Body of pancreas (tissue), 4 donors: ENCODE data around the gene METTL25B. TPM values are rescaled to one million over a fixed set of nuclear protein-coding genes. Genes with fewer than 3 reads are reported as not detected.
A peak's percentile ranks its signal among the peaks of the same experiment; 100 is the strongest.

Source experiments
- ATAC-seq: fragments of 150-250 bp; one replicate; pipeline ENCODE4 v1.9.1; 2016
- DNase-seq, 4 donors: peaks; one replicate each; pipeline ENCODE4 v3.0.0-alpha.2; 2019
- H3K27ac ChIP-seq, 4 donors: fragments of 200-600 bp; sonication (generic); 1 replicate in 3 of 4; 2 replicates in 1 of 4; pipeline versions ENCODE4 v1.5.1 to v1.6.1; 2016 to 2019; ENCODE audit warnings: mild to moderate bottlenecking in 1 of 4, mixed read lengths in 1 of 4, moderate library complexity in 1 of 4
- H3K27me3 ChIP-seq, 2 donors: fragments of 200-600 bp; sonication (generic); one replicate each; pipeline ENCODE4 v1.6.0; 2016; ENCODE audit warnings: mild to moderate bottlenecking in 1 of 2
- H3K36me3 ChIP-seq, 2 donors: fragments of 200-600 bp; sonication (generic); replicated peaks in 1 of 2; 2 replicates each; pipeline ENCODE4 v1.5.1; 2016; ENCODE audit warnings: low read depth in 2 of 2; ENCODE audit not compliant: insufficient read depth in 1 of 2
- H3K4me1 ChIP-seq: fragments of 200-600 bp; sonication (generic); one replicate; pipeline ENCODE4 v1.6.0; 2016
- H3K4me3 ChIP-seq, 2 donors: fragments of 200-600 bp; sonication (generic); 1 replicate in 1 of 2; 2 replicates in 1 of 2; pipeline ENCODE4 v1.5.1; 2016 to 2019
- H3K9me3 ChIP-seq, 3 donors: fragments of 200-600 bp; sonication (generic); 1 replicate in 2 of 3; 2 replicates in 1 of 3; pipeline ENCODE4 v1.5.1; 2016
- POLR2A ChIP-seq, 3 donors: fragments of 450-650 bp; IDR thresholded peaks; one replicate each; pipeline ENCODE4 v1.6.1; 2016; ENCODE audit warnings: antibody characterized with exemption in 3 of 3, mild to moderate bottlenecking in 2 of 3
- WGBS, 2 donors: methylation state at CpG; one replicate each; pipeline ENCODE4 v1.1.5; 2017; 5-methylcytosine and 5-hydroxymethylcytosine counted together
- intact Hi-C: fragments of 100-400 bp; cut with DNase I; formaldehyde crosslinking; loops from one replicate; pipeline ENCODE4 v1.15.1; 2023
- total RNA-seq, 2 donors: library from RNA; depleted of rRNA; stranded (reverse); fragments of >200 nt; gene quantifications; one replicate each; pipeline ENCODE4 v1.1.0, GENCODE V29; 2016
- TF ChIP-seq, protein P1 (sequence below), 7 experiments: fragments of 450-650 bp in 4 of 7; fragments of 200-600 bp in 3 of 7; sonication (generic) in 3 of 7; IDR thresholded peaks; one replicate each; pipeline ENCODE4 v1.5.1; 2016 to 2019; ENCODE audit warnings: antibody characterized with exemption in 7 of 7

METTL25B gene
- total RNA-seq, 2 donors from 2014 or later: 14.5 to 68.2 TPM

DNA sequence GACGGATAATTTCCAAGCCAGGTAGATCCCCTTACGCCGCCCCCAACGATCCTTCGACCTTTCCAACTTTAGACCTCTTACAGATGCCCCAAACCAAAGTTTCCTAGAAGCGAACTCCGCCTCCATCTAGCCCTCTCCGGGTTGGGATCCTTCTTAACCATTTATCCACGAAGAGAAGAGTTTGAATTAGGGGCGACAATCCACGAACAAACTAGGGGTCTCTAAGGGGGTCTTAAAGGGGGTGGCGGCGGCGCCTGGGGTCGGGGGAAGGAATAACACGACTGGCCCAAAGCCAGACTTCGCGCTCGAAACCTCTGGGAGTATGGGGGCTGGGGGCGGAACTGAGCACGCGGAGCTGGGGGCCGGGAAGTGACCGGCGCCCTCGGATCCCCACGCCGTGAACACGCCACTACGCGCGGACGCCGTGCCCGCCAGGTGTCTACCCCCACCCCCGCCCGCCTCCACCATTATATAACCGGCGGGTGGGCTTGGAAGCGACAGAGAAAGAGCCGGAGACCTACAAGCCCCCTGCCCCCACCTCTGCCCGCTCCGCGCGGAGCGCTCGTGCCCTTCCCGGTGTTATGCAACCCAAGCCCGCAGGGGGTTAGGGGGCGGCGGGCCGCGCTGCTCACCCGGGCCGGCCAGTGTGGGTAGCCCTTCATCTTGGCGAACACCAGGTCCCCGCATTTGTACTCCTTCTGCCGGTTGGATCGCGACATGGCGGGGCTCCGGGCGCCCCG is 22.6 kb downstream of the METTL25B start:
- ATAC-seq (peak; percentile 39), DNase-seq (peak; percentile 65 to 69 (median 68))
- peak overlapping the region; percentile 92 to 99 (median 98) for H3K27ac ChIP-seq
- no peaks in the 10 kb centered on the region for H3K27me3 ChIP-seq
- WGBS, 2 donors: 0 to 1% methylated on average over 33 to 58 of the region's 64 CpGs
- H3K9me3 ChIP-seq: no peaks in the 10 kb centered on the region
- H3K36me3 ChIP-seq: no peaks in the 10 kb centered on the region
- peaks cover 53% of the 10 kb centered on the region for H3K4me1 ChIP-seq
- TF ChIP-seq POLR2A (IDR thresholded peaks at IDR 0.05): peak in 2 of 3 donors; percentile 21 to 32
- TF ChIP-seq, protein P1, sequence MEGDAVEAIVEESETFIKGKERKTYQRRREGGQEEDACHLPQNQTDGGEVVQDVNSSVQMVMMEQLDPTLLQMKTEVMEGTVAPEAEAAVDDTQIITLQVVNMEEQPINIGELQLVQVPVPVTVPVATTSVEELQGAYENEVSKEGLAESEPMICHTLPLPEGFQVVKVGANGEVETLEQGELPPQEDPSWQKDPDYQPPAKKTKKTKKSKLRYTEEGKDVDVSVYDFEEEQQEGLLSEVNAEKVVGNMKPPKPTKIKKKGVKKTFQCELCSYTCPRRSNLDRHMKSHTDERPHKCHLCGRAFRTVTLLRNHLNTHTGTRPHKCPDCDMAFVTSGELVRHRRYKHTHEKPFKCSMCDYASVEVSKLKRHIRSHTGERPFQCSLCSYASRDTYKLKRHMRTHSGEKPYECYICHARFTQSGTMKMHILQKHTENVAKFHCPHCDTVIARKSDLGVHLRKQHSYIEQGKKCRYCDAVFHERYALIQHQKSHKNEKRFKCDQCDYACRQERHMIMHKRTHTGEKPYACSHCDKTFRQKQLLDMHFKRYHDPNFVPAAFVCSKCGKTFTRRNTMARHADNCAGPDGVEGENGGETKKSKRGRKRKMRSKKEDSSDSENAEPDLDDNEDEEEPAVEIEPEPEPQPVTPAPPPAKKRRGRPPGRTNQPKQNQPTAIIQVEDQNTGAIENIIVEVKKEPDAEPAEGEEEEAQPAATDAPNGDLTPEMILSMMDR (IDR thresholded peaks at IDR 0.05): peak in 4 of 7 experiments; percentile 8 to 32 (median 20)
- peak overlapping the region; percentile 66 to 97 for H3K4me3 ChIP-seq
- intact Hi-C loops: no loop called here

DNA sequence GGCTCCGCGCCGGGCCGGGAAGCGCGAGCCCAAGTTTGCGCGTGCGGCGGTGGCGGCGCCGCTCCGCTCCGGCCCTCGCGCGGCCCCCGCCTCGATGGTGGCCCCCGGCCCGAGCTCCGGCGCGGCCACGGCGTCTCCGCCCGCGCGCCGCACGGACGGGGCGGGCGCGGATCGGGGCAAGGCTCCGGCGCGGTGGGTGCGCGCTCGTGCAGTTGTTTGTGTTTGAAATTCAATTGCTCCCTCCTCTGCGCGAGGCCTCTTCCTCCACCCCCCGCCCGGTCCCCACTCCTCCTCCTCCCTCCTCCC is 23.1 kb downstream of the METTL25B start, which contains the start of gene HDGF:
HDGF (minus strand) TSS at position 225 of the 306 bp plus-strand sequence. CDS start 246 bp downstream, outside the sequence.
- H3K4me3 ChIP-seq: peak within 1 kb of the TSS; percentile 98
- no peaks in the 10 kb centered on the region for H3K9me3 ChIP-seq
- H3K4me1 ChIP-seq: peaks cover 48% of the 10 kb centered on the region
- intact Hi-C loops: no loop called here
- DNase-seq (no peak), ATAC-seq (no peak)
- peak within 1 kb of the TSS; percentile 92 to 99 (median 98) for H3K27ac ChIP-seq
- H3K36me3 ChIP-seq: no peaks in the 10 kb centered on the region
- no peaks in the 10 kb centered on the region for H3K27me3 ChIP-seq
- WGBS, 2 donors: 0% methylated on average over 17 of the region's 48 CpGs; no CpG with 5 or more reads in 1 of the 2 donors
- TF ChIP-seq POLR2A (IDR thresholded peaks at IDR 0.05): peak in 1 of 3 donors; percentile 42
- TF ChIP-seq, protein P1 (IDR thresholded peaks at IDR 0.05): no peak

DNA sequence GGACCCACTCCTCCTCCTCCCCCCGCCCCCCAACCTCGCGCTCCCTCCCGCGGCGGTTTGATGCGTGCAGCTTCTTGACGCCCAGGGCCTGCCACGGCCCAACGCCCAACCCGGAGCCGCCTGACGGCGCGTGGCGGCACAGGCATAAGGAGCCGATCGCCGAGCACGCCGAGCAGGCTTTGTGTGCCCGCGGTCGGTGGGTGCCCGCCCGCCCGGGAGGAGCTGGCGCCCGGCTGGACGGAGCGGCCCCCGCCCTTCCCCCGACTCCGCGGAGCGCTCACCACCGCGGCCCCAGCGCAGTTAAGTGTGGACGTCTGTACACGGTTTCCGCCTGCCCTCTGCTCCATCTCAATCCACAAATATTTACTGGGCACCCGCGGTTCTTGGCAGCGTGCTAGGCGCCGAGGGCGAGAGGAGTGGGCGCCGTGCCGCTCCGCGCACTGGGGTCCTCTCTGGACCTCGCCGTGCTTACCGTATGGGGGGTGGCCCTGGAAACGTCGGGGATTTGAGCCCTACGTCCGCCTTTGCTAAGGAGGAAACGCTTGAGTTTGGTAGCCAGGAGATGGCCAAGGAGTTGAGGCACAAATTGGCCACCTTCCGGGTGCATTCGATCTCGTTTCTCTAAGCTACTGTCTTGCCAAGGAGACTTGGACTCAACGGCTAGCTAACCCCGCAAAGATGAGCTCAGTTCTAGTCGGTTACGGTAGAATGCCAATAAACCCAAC is 23.6 kb downstream of the METTL25B start:
- no peaks in the 10 kb centered on the region for H3K36me3 ChIP-seq
- WGBS, 2 donors: 1% methylated on average over 21 to 48 of the region's 68 CpGs
- intact Hi-C loops: no loop called here
- peak; percentile 87 for ATAC-seq
- DNase-seq: peak; percentile 96 to 98 (median 98)
- H3K27me3 ChIP-seq: no peaks in the 10 kb centered on the region
- peak; percentile 31 to 72 (median 63) for TF ChIP-seq POLR2A (IDR thresholded peaks at IDR 0.05)
- TF ChIP-seq, protein P1 (IDR thresholded peaks at IDR 0.05): peak in 2 of 7 experiments; percentile 32 to 37
- peak overlapping the region; percentile 98 for H3K4me3 ChIP-seq
- peak overlapping the region; percentile 92 to 99 (median 98) for H3K27ac ChIP-seq
- no peaks in the 10 kb centered on the region for H3K9me3 ChIP-seq
- peaks cover 43% of the 10 kb centered on the region for H3K4me1 ChIP-seq

DNA sequence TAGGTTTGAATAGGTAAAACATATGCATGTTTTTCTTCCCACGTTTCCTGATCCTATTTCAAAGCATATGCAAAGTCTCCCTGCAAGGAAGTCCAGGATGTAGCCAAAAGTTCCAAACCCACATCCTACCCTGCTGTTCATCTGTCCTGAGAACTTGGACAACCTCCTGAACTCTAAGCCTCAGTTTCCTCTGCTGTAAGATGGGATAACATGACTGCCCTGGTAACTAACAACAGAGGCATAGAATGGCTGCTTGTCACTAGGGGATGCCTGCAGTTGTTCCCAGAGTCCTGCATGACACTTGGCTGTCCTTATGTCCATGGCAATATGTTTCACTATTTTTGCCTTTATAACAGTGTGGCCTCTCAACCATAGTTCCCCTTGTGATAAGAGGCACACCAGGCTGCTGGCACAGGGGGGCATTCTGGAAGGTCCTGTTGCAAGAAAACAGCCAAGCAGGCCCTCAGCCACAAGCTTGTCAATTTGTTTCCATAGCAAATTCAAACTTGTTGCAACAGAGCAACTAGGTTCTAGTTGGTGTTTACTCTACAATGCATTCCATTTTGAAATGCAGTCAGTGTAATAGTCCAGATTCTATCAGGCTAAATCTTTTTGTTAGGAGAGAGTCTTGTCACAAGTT is 24.7 kb downstream of the METTL25B start:
- Histone ChIP-seq H3K36me3 (no peaks in the 10 kb centered on the region), H3K9me3 (no peaks in the 10 kb centered on the region), H3K27ac (peak overlapping the region in 2 of 4 donors; percentile 98 to 99), H3K27me3 (no peaks in the 10 kb centered on the region), H3K4me1 (peaks cover 34% of the 10 kb centered on the region), H3K4me3 (peak overlapping the region in 1 of 2 donors; percentile 98)
- DNase-seq: no peak
- intact Hi-C loops: no loop called here
- 4 to 21% methylated on average over 1 of the region's 1 CpG for WGBS, 2 donors
- TF ChIP-seq, protein P1 (IDR thresholded peaks at IDR 0.05): no peak
- no peak for TF ChIP-seq POLR2A (IDR thresholded peaks at IDR 0.05)
- ATAC-seq: no peak
